NCI-H1417 (cell line): ENCODE results near the gene AGT.
"Not testable (repeated sequence)": the region's sequence is repeated elsewhere in the genome, so short reads cannot be mapped to it uniquely, and the experiment has no call there.

Source experiments
- DNase-seq, 3 experiments: peaks; one replicate each; lab custom pipeline; 2025; lab: John Stamatoyannopoulos, UW

The AGT gene

DNA sequence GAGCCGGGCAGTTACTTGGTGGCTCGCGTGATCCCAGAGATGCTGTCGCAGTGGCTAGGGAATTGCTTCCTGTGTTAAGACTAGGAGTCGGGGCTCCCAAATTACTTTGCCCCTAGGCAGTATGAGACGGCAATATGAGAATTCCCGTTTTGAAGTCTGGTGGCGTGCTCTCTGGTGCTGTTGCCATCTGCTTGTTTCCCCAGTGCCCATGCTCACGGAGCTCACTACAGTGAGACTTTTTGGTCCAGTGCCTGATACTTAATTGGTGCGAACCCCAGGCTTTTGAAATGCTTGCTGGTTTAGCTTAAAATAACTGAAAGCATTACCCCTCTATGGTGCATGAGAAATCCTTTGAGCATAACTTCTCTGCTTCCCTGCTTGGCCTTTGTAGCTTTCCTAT lies 22.3 kb downstream of the AGT start:
- DNase-seq = no peak

DNA sequence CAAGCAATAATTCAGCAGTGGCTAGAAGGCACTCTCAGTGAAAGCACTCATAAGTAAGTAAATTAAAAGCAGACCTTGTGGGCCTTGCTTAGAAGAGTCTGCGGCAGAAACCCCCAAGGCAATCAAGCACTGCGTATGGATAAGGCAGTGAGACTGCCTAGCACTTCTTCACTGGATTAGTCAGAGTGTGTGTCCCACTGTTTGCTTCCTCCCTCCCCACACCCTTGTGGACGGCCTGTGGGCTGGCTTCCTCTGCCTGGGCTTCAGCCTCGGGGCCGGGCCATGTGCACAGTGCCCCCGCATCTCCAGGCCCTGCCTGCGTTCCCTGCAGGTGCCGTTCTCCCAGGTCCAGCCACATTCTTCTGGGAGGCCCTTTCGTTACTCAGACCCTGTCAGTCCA lies 23.8 kb downstream of the AGT start:
- DNase-seq = no peak

DNA sequence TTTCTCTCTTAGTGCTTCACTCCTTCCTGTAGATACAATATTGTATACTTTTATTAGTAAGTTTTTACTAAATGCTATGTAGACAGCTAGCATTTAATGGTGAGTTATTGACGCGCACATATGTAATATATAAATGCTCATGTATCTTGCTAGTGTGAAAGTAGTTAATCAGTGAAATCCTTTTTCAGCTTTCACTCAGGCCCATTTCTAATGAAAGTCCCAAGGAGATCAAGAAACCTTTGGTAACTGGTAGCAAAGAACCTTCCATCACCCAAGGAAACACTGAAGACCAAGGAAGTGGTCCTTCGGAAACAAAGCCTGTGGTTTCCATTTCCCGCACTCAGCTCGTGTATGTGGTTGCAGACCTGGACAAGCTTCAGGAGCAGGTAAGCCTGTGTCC lies 27.2 kb downstream of the AGT start:
- no peak for DNase-seq

DNA sequence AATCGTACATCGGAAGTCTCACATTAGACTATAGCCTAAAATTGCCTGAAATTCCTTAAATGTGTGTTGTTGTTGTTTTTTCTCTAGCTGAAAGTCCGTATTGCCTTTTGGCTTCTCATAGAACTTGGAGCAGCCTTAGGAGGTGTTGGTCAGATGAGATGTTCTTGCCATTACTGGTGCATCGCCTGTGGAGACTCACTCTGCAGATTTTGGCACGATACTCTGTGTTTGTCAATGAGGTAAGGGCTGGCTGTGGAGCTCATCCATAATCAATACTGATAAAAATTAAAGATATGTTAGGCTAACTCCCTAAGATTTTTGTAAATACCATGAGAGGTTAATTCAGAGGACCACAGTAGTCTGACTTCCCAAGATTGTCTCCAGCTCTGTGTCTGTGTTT lies 28.9 kb downstream of the AGT start:
- no peak for DNase-seq

DNA sequence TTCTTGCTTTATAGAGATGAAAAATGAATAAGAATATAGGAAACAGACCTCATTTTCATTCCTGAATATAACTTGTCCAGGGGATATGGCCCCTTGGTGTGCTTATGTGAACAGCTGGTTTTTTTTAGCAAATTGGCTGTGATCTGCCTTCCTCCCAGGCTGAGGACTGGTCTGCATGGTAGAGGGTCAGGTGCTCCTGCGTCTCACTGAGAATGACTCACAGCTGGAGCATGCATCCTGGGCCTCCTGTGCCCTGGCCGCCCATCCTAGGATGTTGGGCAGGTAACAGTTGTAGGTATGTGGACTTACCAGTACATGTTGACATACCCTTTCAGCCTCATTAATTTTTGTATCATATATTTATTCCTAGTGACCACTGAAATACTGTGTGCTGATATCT lies 29.8 kb downstream of the AGT start:
- DNase-seq = no peak

DNA sequence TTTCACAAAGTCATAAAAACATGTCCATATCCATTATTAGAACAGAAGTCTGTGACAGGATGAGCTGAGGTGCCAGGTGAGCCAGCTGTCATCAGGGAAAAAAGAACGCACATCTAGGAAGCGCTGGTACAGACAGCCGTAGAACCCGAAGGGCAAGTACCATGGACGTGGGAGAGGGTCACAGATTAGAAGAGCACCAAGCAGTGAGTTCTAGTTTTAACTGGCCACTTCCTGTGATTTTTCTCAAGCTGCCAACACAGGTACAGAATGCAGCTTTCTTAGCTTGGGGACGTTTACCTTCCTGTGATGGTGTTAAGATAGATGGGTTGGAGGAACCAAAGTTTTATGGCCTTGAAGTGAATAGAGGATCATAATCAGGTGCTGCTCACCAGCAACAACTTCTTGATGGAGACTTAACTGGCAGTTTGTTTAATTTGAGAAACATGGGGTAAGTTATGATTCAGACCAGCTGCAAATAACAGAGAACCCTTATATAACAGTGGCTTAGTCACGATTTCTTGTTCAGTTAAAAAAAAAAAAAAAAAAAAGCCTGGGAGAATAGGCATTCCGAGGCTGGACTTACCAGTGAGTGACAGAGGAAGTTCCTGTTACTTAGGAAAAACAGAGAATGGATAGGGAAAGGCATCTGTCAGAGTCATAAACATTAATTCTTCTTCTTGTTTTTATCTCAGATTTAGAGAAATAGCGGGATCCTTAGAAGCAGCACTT lies 30.9 kb downstream of the AGT start:
- no peak for DNase-seq

DNA sequence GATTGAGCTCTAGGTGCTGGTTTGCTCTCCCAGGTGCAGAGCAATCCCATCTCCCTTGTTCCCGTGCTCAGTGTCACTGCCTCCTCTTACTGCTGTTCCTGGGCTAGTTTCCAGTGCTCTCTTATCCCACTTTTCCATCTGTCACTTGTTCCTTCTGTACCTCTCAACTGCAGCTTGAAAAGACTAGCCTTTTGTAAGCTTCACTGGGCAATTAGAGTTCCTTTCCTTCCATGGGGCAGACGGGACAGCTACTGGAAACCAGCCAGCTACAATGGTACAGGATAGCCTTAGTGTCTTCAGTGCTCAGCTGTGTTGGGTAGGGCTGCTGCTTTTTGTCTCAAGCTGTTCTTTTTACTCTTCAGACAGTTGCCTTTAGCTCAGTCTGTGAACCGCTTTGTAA lies 31.6 kb downstream of the AGT start:
- DNase-seq = no peak

DNA sequence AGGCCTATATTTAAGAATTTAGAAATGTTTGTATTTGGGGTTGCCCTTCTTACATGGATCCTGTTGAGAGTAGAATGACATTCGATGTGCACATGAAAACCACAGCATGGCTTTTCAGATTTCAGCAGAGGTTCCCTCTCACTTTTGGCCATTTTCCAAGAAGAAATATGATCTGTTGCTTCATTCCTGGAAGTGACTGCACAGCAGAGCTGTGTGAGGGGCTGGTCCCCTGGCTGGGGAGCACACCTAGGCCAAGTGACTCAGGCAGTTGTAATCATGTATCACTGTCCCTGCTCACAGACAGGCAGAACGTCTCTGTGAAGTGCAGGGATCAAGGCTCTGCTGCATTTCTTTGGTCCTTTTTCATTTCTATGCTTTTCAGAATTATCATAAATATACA lies 32.3 kb downstream of the AGT start:
- peak; percentile 5 to 84 (median 75) for DNase-seq

DNA sequence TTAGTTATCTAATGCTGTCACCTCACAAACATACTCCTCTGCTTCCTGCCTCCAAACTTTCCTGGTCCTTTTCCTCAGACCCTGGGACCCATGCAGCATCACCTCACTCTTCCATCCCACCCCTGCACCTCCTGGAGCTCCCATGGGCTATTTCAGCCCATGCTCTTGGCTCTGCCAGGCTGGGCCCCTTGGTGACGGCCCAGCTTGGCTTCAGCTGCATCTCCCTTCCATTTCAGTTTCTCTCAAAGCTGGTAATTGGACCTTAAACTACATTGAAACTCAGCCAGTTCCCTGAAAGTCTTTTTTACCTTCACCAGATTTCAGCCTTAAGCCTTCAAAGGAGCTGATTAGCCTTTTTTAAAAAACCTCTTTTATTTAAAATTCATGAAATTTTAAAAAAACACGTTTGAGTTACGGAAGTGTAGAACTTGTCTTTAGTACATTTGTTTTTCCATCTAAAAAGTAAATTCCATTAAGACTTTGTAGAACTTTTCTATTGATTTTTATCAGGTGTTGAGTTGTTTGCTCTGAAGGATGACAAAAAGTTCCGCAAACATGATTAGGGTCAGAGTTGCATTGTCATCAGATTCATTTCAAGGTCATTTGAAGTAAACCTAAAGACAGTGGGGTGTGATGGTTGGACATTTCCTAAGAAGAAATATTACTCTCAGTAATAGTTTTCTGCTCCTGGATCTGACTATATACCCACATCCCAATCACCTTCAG lies 33.5 kb downstream of the AGT start:
- no peak for DNase-seq

DNA sequence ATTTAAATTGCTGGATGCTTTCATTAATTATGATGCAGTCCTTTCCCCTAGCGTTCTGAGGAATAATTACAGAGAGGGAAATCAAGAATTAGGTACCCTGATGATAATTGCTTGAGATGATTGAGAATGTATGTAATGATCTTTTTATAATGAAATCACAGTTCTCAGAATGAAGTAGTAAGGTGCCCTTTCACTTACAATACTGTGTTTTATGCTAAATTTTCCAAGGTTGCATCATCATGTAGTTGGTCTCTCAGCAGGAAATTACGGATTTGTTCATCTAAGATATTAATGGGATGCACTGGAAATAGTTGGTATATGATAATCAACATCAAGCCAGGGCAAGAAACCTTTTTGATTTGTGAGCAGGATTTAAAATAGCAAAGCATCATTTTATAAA lies 34.1 kb downstream of the AGT start:
- DNase-seq = no peak

DNA sequence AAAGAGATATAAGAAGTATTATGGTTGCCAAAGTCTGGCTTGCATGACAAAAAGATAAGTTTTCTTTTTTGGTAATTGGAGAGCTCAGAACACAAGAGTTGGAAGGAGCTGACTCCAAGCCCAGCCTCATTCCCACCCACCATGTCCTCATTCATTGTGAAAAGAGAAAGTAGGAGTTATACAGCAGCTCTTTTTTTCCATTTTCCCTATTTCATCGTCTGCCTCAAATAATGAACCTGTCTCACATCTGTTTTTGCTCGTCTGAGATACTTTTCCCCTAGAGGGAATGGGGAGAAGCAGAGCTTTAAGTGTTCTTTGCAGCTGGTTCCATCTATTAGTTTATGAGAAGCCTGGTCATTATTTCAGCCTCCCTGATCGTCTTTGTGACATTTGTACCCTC lies 34.7 kb downstream of the AGT start:
- DNase-seq = no peak

DNA sequence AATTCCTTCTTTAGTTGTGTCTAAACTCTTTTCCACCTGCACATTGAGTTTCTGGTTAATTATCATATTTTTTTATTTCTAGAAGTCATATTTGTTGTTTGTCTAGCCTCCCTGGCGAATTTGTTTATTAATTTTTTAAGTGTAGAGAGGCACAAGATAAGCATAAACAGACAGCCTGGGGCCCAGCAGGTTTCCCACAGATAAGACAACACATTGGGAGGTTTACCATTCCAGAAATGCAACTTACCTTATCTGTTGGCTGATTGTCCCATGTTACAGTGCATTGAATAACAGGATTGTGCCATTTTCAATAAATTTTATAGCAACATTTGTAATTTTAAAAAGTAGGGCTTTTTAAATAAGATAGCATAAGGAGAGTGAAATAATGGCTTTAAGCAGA lies 36.7 kb downstream of the AGT start:
- DNase-seq = no peak

DNA sequence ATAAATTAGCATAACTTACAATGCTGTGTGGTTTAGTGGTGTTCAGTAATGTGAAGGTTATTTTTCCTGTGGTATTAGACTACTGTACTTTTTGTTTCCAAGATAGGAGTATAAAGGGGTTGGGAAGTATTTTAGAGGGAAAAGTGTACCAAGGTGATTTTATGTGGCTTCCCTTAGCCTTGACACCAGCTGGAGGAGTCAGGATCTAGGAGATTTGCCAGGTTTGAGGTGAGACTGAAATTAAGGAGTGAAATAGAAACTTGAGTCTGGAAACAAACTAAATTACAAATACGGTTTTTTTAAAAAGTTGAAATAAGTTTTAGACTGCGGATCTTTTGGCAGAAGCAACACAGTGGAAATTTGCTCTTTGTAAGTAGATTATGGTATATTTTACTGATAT lies 39.3 kb downstream of the AGT start:
- no peak for DNase-seq

DNA sequence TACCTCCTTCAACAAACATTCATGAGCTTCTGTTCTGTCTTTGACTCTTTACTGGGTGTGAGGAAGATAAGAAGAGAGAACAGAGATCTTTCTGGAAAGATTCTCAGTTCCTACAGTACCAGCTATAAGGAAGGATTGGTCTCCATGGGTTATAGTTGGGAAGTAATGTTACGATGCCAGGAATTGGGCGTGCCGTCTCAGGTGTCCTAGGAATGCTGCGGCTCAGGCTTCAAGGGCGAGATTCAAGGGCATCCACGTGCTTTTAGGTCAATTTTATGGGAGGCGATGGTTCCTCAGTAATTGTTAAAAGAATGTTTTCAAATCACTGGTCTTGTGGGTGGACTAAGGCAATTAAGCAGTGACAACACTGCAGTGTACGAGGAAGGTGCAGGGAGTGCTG lies 44.4 kb downstream of the AGT start:
- DNase-seq = no peak

DNA sequence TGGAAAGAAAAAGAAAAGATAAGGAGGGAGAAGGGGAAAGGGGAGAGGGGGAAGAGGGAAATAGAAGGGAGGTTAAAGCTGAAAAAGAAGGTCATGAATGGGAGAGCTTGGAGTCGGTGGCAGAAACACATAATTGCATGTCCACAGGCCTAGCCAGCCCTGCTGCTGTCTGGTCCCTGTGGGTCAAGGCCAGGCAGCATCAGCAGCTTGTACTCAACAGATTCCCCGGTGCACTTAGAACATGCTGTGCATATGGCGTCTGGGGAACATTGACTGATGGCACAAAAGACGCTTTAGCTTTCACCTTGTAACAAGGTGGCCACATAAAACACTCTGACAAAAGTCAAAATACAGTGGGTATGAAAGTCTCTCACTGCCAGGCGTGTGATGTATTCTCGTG lies 45.7 kb downstream of the AGT start:
- DNase-seq = no peak

DNA sequence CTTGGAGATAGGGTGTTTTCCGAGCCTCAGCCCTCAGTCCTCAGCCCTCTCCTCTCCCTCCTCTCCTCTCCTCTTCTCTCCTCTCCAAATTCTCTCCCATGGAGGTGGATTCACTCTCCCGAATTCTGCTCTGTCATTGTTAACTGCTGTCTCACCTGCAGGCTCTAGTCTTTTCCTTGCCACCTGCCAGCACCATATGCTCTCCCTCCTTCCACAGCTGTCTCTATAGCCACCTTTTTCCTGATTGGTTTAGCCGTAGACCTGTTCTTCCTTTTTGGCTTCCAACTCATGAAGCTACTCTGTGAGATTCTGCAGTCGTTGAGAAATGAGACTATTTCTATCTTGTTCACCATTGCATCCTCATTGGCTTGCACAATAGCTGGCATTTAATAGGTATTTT lies 51.9 kb downstream of the AGT start:
- peak in 1 of 3 experiments; percentile 3 for DNase-seq

DNA sequence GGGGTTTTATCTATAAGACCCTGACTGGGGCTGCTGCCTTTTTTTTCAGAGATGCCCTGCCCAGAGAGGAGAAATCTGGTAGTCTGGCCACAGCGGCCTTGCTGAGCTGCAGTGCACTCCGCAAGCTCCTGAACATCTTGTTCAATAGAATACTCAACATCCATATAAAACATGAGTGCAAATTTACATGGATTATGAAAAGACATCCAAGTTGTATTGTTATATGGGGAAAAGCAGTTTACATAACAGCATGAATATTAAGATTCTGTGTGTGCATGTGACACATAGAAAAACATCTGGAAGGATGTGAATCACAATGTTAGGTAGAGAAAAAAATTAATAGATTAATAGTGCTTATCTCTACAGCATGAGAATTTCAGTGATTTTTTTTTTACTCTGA lies 55.2 kb downstream of the AGT start:
- no peak for DNase-seq

DNA sequence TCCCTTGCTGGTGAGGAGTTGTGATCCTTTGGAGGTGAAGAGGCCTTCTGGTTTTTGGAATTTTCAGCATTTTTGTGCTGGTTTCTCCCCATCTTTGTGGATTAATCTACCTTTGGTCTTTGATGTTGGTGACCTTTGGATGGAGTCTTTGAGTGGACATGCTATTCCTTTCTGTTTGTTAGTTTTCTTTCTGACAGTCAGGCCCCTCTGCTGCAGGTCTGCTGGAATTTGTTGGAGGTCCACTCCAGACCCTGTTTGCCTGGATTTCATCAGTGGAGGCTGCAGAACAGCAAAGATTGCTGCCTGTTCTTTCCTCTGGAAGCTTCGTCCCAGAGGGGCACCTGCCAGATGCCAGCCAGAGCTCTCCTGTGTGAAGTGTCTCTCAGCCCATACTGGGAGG lies 55.8 kb downstream of the AGT start:
- not testable (repeated sequence) for DNase-seq

DNA sequence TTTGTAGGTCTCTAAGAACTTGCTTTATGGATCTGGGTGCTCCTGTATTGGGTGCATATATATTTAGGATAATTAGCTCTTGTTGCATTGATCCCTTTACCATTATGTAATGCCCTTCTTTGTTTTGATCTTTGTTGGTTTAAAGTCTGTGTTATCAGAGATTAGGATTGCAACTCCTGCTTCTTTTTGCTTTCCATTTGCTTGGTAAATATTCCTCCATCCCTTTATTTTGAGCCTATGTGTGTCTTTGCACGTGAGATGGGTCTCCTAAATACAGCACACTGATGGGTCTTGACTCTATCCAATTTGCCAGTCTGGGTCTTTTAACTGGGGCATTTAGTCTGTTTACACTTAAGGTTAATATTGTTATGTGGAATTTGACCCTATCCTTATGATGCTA lies 57.2 kb downstream of the AGT start:
- not testable (repeated sequence) for DNase-seq
